ENCODE measurements around the gene FHDC1. TPM values are rescaled to one million over a fixed set of nuclear protein-coding genes. Genes with fewer than 3 reads are reported as not detected.
"Not testable (repeated sequence)": the region's sequence is repeated elsewhere in the genome, so short reads cannot be mapped to it uniquely, and the experiment has no call there.

FHDC1 gene
- total and polyA plus RNA-seq, 12 donors = 0.08 to 0.43 (median 0.19) TPM

DNA sequence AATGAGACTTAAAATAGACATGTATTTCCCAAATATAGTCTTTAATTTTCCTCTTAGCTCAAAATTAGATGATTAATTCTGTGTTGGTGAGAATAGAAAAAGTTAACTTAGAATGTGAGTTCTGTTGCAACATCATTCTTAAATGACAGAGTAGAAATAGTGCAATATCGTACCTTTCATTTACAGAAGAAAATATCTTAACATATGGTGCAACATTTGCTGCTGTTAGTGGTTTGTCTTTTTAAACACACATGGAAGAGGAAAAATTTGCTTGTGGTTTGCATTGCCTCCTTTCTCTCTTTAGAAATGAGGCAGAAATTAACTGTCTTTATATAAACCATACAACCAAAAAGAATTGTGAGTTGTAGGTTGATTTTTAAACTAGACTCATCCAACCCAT, 39.3 kb upstream of the FHDC1 start:
- peaks cover 0 to 50% (median 4%) of the 10 kb centered on the region in 9 donors for H3K36me3 ChIP-seq
- no peak for ATAC-seq
- no peak overlapping the region for H3K4me3 ChIP-seq
- TF ChIP-seq, protein P1, sequence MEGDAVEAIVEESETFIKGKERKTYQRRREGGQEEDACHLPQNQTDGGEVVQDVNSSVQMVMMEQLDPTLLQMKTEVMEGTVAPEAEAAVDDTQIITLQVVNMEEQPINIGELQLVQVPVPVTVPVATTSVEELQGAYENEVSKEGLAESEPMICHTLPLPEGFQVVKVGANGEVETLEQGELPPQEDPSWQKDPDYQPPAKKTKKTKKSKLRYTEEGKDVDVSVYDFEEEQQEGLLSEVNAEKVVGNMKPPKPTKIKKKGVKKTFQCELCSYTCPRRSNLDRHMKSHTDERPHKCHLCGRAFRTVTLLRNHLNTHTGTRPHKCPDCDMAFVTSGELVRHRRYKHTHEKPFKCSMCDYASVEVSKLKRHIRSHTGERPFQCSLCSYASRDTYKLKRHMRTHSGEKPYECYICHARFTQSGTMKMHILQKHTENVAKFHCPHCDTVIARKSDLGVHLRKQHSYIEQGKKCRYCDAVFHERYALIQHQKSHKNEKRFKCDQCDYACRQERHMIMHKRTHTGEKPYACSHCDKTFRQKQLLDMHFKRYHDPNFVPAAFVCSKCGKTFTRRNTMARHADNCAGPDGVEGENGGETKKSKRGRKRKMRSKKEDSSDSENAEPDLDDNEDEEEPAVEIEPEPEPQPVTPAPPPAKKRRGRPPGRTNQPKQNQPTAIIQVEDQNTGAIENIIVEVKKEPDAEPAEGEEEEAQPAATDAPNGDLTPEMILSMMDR (IDR thresholded peaks at IDR 0.05) = no peak
- no peaks in the 10 kb centered on the region for H3K9me3 ChIP-seq
- intact Hi-C loops (cut with DNase I) = no loop called here
- WGBS, 2 donors = 81 to 96% methylated on average over 1 of the region's 1 CpG
- no peak overlapping the region for H3K27ac ChIP-seq
- H3K27me3 ChIP-seq = no peaks in the 10 kb centered on the region
- no peak for DNase-seq
- no peaks in the 10 kb centered on the region for H3K4me1 ChIP-seq

DNA sequence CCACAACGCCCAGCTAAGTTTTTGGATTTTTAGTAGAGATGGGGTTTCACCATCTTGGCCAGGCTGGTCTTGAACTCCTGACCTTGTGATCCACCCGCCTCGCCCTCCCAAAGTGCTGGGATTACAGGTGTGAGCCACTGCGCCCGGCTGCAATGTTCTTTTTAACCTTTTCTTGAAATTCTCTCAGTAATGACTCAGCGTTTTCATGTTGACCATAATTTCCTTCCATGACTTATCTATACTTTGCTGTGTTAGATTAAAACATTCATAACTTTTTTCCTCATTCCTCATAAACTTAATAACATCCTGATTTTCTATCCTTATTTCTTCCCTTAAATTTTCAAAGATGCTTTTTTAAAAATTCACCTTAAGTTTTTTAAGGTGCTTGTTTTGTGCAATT, 38.0 kb upstream of the FHDC1 start:
- WGBS, 2 donors = 94 to 95% methylated on average over 6 of the region's 6 CpGs
- intact Hi-C loops (cut with DNase I); H3K9me3 ChIP-seq; ATAC-seq; DNase-seq; H3K4me3 ChIP-seq; H3K4me1 ChIP-seq; H3K27me3 ChIP-seq; H3K27ac ChIP-seq: not testable (repeated sequence)
- H3K36me3 ChIP-seq = peaks cover 0 to 37% (median 2%) of the 10 kb centered on the region in 9 donors

DNA sequence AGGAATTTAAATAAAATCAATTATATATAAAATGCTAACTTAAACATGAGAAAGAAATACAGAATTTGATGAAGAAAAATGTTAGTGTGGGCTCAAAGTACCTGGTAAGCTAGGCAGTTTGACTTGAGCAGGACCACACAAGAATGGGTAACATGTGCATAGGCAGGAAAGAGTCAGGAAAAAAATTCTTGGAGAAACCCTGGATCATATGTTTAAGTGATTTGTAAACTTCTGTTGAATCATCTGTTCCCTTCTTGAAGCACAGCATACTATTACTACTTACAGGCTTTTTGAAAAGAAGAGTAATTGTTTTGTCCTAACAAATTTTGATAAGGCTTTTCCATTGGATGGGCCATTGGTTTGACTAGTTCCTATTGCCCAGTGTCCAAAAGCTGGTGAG, 37.5 kb upstream of the FHDC1 start:
- H3K27ac ChIP-seq = no peak overlapping the region
- no peaks in the 10 kb centered on the region for H3K4me1 ChIP-seq
- no peaks in the 10 kb centered on the region for H3K9me3 ChIP-seq
- H3K4me3 ChIP-seq = no peak overlapping the region
- no peaks in the 10 kb centered on the region for H3K27me3 ChIP-seq
- ATAC-seq = no peak
- intact Hi-C loops (cut with DNase I) = no loop called here
- TF ChIP-seq, protein P1 (IDR thresholded peaks at IDR 0.05) = no peak
- DNase-seq = no peak
- peaks cover 0 to 32% (median 0%) of the 10 kb centered on the region in 9 donors for H3K36me3 ChIP-seq

DNA sequence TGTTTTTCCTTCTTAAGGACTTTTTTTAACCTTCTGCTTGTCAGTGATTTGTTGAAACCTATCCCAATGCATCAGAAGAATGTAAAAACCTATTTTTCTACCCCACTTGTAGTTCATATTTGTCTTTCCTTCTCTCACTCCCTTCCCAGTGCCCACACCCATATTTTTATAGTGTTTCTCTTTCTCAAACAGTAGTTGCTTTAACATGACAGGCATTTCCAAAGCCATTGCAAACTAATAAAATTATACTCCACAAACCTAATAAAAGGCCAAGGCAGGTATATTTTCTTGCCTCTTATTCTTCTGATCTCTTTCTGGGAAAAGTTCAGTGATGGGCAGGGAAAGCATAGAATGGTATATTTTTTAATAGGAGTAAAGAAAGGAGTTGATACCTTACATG, 35.7 kb upstream of the FHDC1 start:
- Histone ChIP-seq H3K27ac (no peak overlapping the region), H3K9me3 (no peaks in the 10 kb centered on the region), H3K4me3 (no peak overlapping the region), H3K4me1 (no peaks in the 10 kb centered on the region), H3K36me3 (peaks cover 0 to 29% (median 0%) of the 10 kb centered on the region in 9 donors), H3K27me3 (no peaks in the 10 kb centered on the region)
- intact Hi-C loops (cut with DNase I) = no loop called here
- ATAC-seq (no peak), DNase-seq (no peak)
- TF ChIP-seq, protein P1 (IDR thresholded peaks at IDR 0.05) = no peak

DNA sequence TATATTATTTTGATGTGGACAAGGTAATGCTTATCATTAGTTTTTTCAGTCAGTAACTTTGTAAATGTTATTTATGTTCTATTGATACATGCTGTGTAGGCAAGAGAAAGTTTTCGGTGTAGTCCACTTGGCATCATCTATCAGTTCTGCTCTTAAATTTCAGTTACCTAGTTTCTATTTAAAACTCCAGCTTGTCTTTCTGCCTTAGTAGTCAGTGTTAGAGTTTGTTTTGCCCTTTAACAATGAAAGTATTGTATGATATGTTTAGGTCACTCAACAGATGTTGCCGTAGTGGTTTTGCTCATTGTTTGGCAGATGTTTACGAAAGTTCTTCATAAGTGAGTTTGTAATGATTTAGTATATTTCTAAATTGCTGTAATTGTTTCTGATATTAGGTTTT, 34.9 kb upstream of the FHDC1 start:
- no peak for DNase-seq
- H3K27ac ChIP-seq = no peak overlapping the region
- TF ChIP-seq, protein P1 (IDR thresholded peaks at IDR 0.05) = no peak
- no peaks in the 10 kb centered on the region for H3K9me3 ChIP-seq
- 71 to 75% methylated on average over 3 of the region's 3 CpGs for WGBS, 2 donors
- intact Hi-C loops (cut with DNase I) = no loop called here
- no peaks in the 10 kb centered on the region for H3K4me1 ChIP-seq
- H3K4me3 ChIP-seq = no peak overlapping the region
- ATAC-seq = no peak
- H3K36me3 ChIP-seq = peaks cover 0 to 29% (median 0%) of the 10 kb centered on the region in 9 donors
- H3K27me3 ChIP-seq = no peaks in the 10 kb centered on the region
